H9 (cell line): ENCODE measurements around the gene CWC27. TPM values are rescaled to one million over a fixed set of nuclear protein-coding genes. Genes with fewer than 3 reads are reported as not detected.

Experiments
- DNase-seq: peaks from one replicate; pipeline ENCODE4 v3.0.0-alpha.2; 2017
- H2AFZ ChIP-seq: one replicate; pipeline ENCODE4 v1.6.1; 2013; ENCODE audit warnings: mild to moderate bottlenecking, low read length, control low read depth, moderate library complexity
- H2AK5ac ChIP-seq: 2 replicates; pipeline ENCODE4 v1.6.1; 2013; ENCODE audit warnings: low read length, control low read depth, mixed read lengths; ENCODE audit not compliant: insufficient read length
- H2BK120ac ChIP-seq: one replicate; pipeline ENCODE4 v1.6.1; 2013; ENCODE audit warnings: low read depth, mild to moderate bottlenecking, low read length, control low read depth, inconsistent platforms; ENCODE audit not compliant: poor library complexity, severe bottlenecking
- H2BK12ac ChIP-seq: 2 replicates; pipeline ENCODE4 v1.6.1; 2013; ENCODE audit warnings: low read length, control low read depth, mixed read lengths, low read depth; ENCODE audit not compliant: insufficient read length
- H2BK15ac ChIP-seq: 2 replicates; pipeline ENCODE4 v1.6.1; 2013; ENCODE audit warnings: low read depth, low read length, control low read depth
- H2BK20ac ChIP-seq: one replicate; pipeline ENCODE4 v1.6.1; 2013; ENCODE audit warnings: low read depth, mild to moderate bottlenecking, low read length, control low read depth, inconsistent platforms; ENCODE audit not compliant: poor library complexity, severe bottlenecking
- H2BK5ac ChIP-seq: 2 replicates; pipeline ENCODE4 v1.6.1; 2013; ENCODE audit warnings: low read length, control low read depth, mixed read lengths; ENCODE audit not compliant: insufficient read length
- H3K14ac ChIP-seq: 2 replicates; pipeline ENCODE4 v1.6.1; 2013; ENCODE audit warnings: low read length, control low read depth; ENCODE audit not compliant: insufficient read depth
- H3K18ac ChIP-seq: 2 replicates; pipeline ENCODE4 v1.6.1; 2013; ENCODE audit warnings: low read depth, mild to moderate bottlenecking, mixed read lengths, low read length, control low read depth; ENCODE audit not compliant: insufficient read length
- H3K23ac ChIP-seq: 2 replicates; pipeline ENCODE4 v1.6.1; 2013; ENCODE audit warnings: low read length, control low read depth, mixed read lengths, low read depth; ENCODE audit not compliant: insufficient read length
- H3K23me2 ChIP-seq: 2 replicates; pipeline ENCODE4 v1.6.1; 2013; ENCODE audit warnings: low read depth, mild to moderate bottlenecking, mixed read lengths, low read length, control low read depth; ENCODE audit not compliant: insufficient read length, poor library complexity, severe bottlenecking
- H3K27ac ChIP-seq: 2 replicates; pipeline ENCODE4 v1.5.1; 2013; ENCODE audit warnings: low read length, control low read depth, mixed read lengths, low read depth; ENCODE audit not compliant: insufficient read length
- H3K27me3 ChIP-seq: 2 replicates; pipeline ENCODE4 v1.6.1; 2013; ENCODE audit warnings: low read length, control low read depth, inconsistent platforms; ENCODE audit not compliant: insufficient read depth
- H3K4ac ChIP-seq: 2 replicates; pipeline ENCODE4 v1.6.1; 2013; ENCODE audit warnings: low read depth, mild to moderate bottlenecking, control low read depth, inconsistent platforms, low read length, moderate library complexity
- H3K4me1 ChIP-seq: 2 replicates; pipeline ENCODE4 v1.6.1; 2013; ENCODE audit warnings: low read length, control low read depth, inconsistent platforms; ENCODE audit not compliant: insufficient read depth
- H3K4me2 ChIP-seq: 2 replicates; pipeline ENCODE4 v1.6.1; 2013; ENCODE audit warnings: low read length, control low read depth, mixed read lengths; ENCODE audit not compliant: insufficient read length, insufficient read depth
- H3K56ac ChIP-seq: 2 replicates; pipeline ENCODE4 v1.6.1; 2013; ENCODE audit warnings: low read depth, mild to moderate bottlenecking, mixed read lengths, low read length, control low read depth; ENCODE audit not compliant: insufficient read length
- H3K79me1 ChIP-seq: 2 replicates; pipeline ENCODE4 v1.6.1; 2013; ENCODE audit warnings: low read depth, mild to moderate bottlenecking, moderate library complexity, low read length, control low read depth, inconsistent platforms; ENCODE audit not compliant: insufficient read depth, poor library complexity, severe bottlenecking
- H3K79me2 ChIP-seq: 2 replicates; pipeline ENCODE4 v1.6.1; 2013; ENCODE audit warnings: low read length, control low read depth, inconsistent platforms; ENCODE audit not compliant: insufficient read depth
- H3K9ac ChIP-seq: 2 replicates; pipeline ENCODE4 v1.6.1; 2013; ENCODE audit warnings: low read length, control low read depth, mixed read lengths; ENCODE audit not compliant: insufficient read length; ENCODE audit errors: extremely low read depth
- H3K9me3 ChIP-seq: one replicate; pipeline ENCODE4 v1.6.1; 2013; ENCODE audit warnings: low read depth, low read length, inconsistent platforms; ENCODE audit not compliant: control insufficient read depth
- H3T11ph ChIP-seq: one replicate; pipeline ENCODE4 v1.6.1; 2013; ENCODE audit warnings: mild to moderate bottlenecking, low read length, control low read depth, inconsistent platforms
- H4K20me1 ChIP-seq: one replicate; pipeline ENCODE4 v1.6.1; 2013; ENCODE audit not compliant: control insufficient read depth, insufficient read length, insufficient read depth
- H4K5ac ChIP-seq: 2 replicates; pipeline ENCODE4 v1.6.1; 2013; ENCODE audit warnings: low read depth, mild to moderate bottlenecking, mixed read lengths, low read length, control low read depth; ENCODE audit not compliant: insufficient read length
- H4K8ac ChIP-seq: replicated peaks from 2 replicates; pipeline ENCODE4 v1.6.1; 2013; ENCODE audit warnings: low read length, control low read depth, mixed read lengths, low read depth; ENCODE audit not compliant: insufficient read length
- H4K91ac ChIP-seq: 2 replicates; pipeline ENCODE4 v1.6.1; 2013; ENCODE audit warnings: low read depth, mild to moderate bottlenecking, moderate library complexity, mixed read lengths, low read length, control low read depth; ENCODE audit not compliant: insufficient read length
- H3K27ac Mint-ChIP-seq, 3 experiments: 2 replicates in 2 of 3; 3 replicates in 1 of 3; pipeline ENCODE4 v1.8.0; 2020 to 2021; ENCODE audit warnings: mixed read lengths in 3 of 3, mild to moderate bottlenecking in 1 of 3, moderate library complexity in 1 of 3
- H3K27me3 Mint-ChIP-seq: 2 replicates; pipeline ENCODE4 v1.8.0; 2021; ENCODE audit warnings: low read depth, mild to moderate bottlenecking, moderate library complexity, mixed read lengths
- H3K36me3 Mint-ChIP-seq, 3 experiments: 2 replicates in 2 of 3; 3 replicates in 1 of 3; pipeline ENCODE4 v1.8.0; 2020 to 2021; ENCODE audit warnings: low read depth in 3 of 3, mixed read lengths in 3 of 3; ENCODE audit not compliant: insufficient read depth in 1 of 3
- H3K4me1 Mint-ChIP-seq, 2 experiments: 2 replicates each; pipeline ENCODE4 v1.8.0; 2020; ENCODE audit warnings: mixed read lengths in 2 of 2
- H3K4me3 Mint-ChIP-seq, 2 experiments: 2 replicates in 1 of 2; 3 replicates in 1 of 2; pipeline ENCODE4 v1.8.0; 2020 to 2021; ENCODE audit warnings: mild to moderate bottlenecking in 2 of 2, mixed read lengths in 2 of 2, moderate library complexity in 1 of 2
- H3K9me3 Mint-ChIP-seq, 2 experiments: 2 replicates in 1 of 2; 3 replicates in 1 of 2; pipeline ENCODE4 v1.8.0; 2020; ENCODE audit warnings: mild to moderate bottlenecking in 2 of 2, mixed read lengths in 2 of 2, moderate library complexity in 1 of 2
- CTCF ChIP-seq: fragments of 200-600 bp; sonication (generic); conservative IDR thresholded peaks from 3 replicates; pipeline ENCODE4 v1.8.0; 2021; ENCODE audit warnings: antibody characterized with exemption, mild to moderate bottlenecking
- WGBS: extraction: QIAGEN DNeasy Blood & Tissue Kit; methylation state at CpG from one replicate; pipeline ENCODE4 v1.1.7; 2013; ENCODE audit warnings: missing lambda C conversion rate, low lambda C conversion rate, mixed read lengths; ENCODE audit not compliant: insufficient read length; ENCODE audit errors: extremely low coverage; 5-methylcytosine and 5-hydroxymethylcytosine counted together
- total RNA-seq: library from RNA; stranded (reverse); gene quantifications from 2 replicates; pipeline ENCODE4 v1.2.1, GENCODE V29; 2021

Gene CWC27
- total RNA-seq, 1 experiment from 2014 or later: 41.9 TPM

DNA sequence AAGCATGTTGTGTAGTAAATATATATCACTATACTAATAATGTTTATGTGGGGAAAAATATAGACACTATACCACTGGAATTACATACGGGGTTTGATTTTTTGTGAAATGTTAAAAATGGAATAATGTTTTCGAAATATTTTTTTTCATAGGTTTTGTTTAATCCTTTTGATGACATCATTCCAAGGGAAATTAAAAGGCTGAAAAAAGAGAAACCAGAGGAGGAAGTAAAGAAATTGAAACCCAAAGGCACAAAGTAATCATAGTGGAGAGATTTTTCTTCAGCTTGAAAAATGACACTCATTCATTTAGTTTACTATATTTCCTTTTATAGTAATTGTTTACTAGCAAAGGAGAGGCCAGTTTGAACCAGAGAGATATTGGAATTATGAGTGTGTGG is 17.6 kb downstream of the CWC27 start:
- H3K14ac ChIP-seq: no peak overlapping the region
- no peaks in the 10 kb centered on the region for H3K27me3 ChIP-seq
- Mint-ChIP-seq H3K4me3 (no peak overlapping the region), H3K27ac (no peak overlapping the region), H3K36me3 (peaks cover 8 to 14% (median 10%) of the 10 kb centered on the region in 3 experiments; a peak in 5 of 7 replicates), H3K4me1 (no peaks in the 10 kb centered on the region), H3K27me3 (no peaks in the 10 kb centered on the region), H3K9me3 (no peaks in the 10 kb centered on the region)
- H4K20me1 ChIP-seq: no peaks in the 10 kb centered on the region
- H2AK5ac ChIP-seq: no peak overlapping the region
- H3K9ac ChIP-seq: no peak overlapping the region
- DNase-seq: no peak
- 100% methylated on average over 1 of the region's 2 CpGs for WGBS
- no peak overlapping the region for H2BK12ac ChIP-seq
- no peaks in the 10 kb centered on the region for H3K79me2 ChIP-seq
- H2AFZ ChIP-seq: no peak overlapping the region
- H3K4me1 ChIP-seq: no peaks in the 10 kb centered on the region
- H2BK20ac ChIP-seq: no peak overlapping the region
- H3K56ac ChIP-seq: no peak overlapping the region
- no peak overlapping the region for H3K23ac ChIP-seq
- H3K4ac ChIP-seq: no peak overlapping the region
- H2BK15ac ChIP-seq: no peak overlapping the region
- H3K79me1 ChIP-seq: no peaks in the 10 kb centered on the region
- H3T11ph ChIP-seq: no peak overlapping the region
- H4K8ac ChIP-seq: no peak overlapping the region
- H3K4me2 ChIP-seq: no peak overlapping the region
- H2BK120ac ChIP-seq: no peak overlapping the region
- H3K23me2 ChIP-seq: no peaks in the 10 kb centered on the region
- H4K91ac ChIP-seq: no peak overlapping the region
- no peaks in the 10 kb centered on the region for H3K9me3 ChIP-seq
- no peak overlapping the region for H3K18ac ChIP-seq
- TF ChIP-seq CTCF: no peak
- H2BK5ac ChIP-seq: no peak overlapping the region
- H3K27ac ChIP-seq: no peak overlapping the region
- H4K5ac ChIP-seq: no peak overlapping the region
